HCT116 (cell line): ENCODE results near the gene PCCA.

ENCODE experiments used
- EZH2 ChIP-seq: fragments of 200-600 bp; sonication (generic); IDR thresholded peaks from 2 replicates; pipeline ENCODE4 v1.6.1; 2017; ENCODE audit warnings: antibody characterized with exemption, mixed run types
- TF ChIP-seq, protein P1 (sequence below), 3 experiments: fragments of 200-600 bp in 1 of 3; sonication (generic) in 1 of 3; IDR thresholded peaks in 2 of 3; conservative IDR thresholded peaks in 1 of 3; 2 replicates each; pipeline ENCODE4 v1.5.1; 2012 to 2017; ENCODE audit warnings: low read depth in 2 of 3, low read length in 2 of 3, antibody characterized with exemption in 1 of 3, borderline replicate concordance in 1 of 3, control low read depth in 1 of 3, mild to moderate bottlenecking in 1 of 3, mixed read lengths in 1 of 3, mixed run types in 1 of 3, moderate library complexity in 1 of 3; ENCODE audit not compliant: insufficient read depth in 1 of 3
- TF ChIP-seq, protein P2 (sequence below): IDR thresholded peaks from 2 replicates; pipeline ENCODE4 v1.6.1; 2011; ENCODE audit warnings: mild to moderate bottlenecking, low read length, moderate library complexity; ENCODE audit not compliant: insufficient replicate concordance; ENCODE audit errors: extremely low read depth

DNA sequence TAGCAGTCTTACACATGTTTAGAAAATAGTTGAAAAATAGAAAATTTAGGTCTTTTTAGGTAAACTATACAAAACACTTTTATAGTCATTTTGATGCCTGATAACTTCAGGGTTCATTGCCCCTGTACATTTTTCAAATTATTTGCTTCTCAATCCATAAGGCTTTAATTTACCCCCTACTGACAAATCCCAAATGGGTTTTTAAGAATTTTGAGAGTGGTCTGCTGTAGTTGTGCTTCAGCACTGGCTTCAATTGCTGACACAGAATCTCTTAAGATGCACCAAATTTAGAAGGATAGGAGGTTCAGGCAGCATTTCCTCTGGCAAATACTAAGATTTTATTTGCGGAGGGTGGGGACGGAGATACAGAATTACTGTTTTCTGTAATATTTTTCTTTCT, 89.4 kb downstream of the PCCA start:
- TF ChIP-seq, protein P1, sequence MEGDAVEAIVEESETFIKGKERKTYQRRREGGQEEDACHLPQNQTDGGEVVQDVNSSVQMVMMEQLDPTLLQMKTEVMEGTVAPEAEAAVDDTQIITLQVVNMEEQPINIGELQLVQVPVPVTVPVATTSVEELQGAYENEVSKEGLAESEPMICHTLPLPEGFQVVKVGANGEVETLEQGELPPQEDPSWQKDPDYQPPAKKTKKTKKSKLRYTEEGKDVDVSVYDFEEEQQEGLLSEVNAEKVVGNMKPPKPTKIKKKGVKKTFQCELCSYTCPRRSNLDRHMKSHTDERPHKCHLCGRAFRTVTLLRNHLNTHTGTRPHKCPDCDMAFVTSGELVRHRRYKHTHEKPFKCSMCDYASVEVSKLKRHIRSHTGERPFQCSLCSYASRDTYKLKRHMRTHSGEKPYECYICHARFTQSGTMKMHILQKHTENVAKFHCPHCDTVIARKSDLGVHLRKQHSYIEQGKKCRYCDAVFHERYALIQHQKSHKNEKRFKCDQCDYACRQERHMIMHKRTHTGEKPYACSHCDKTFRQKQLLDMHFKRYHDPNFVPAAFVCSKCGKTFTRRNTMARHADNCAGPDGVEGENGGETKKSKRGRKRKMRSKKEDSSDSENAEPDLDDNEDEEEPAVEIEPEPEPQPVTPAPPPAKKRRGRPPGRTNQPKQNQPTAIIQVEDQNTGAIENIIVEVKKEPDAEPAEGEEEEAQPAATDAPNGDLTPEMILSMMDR (IDR thresholded peaks at IDR 0.05 in 2 of 3, conservative IDR thresholded peaks at IDR 0.05 in 1 of 3; ENCODE audit: borderline replicate concordance in 1 of 3, insufficient read depth in 1 of 3, low read depth in 2 of 3, low read length in 2 of 3), result no peak
- no peak for TF ChIP-seq EZH2
- TF ChIP-seq, protein P2, sequence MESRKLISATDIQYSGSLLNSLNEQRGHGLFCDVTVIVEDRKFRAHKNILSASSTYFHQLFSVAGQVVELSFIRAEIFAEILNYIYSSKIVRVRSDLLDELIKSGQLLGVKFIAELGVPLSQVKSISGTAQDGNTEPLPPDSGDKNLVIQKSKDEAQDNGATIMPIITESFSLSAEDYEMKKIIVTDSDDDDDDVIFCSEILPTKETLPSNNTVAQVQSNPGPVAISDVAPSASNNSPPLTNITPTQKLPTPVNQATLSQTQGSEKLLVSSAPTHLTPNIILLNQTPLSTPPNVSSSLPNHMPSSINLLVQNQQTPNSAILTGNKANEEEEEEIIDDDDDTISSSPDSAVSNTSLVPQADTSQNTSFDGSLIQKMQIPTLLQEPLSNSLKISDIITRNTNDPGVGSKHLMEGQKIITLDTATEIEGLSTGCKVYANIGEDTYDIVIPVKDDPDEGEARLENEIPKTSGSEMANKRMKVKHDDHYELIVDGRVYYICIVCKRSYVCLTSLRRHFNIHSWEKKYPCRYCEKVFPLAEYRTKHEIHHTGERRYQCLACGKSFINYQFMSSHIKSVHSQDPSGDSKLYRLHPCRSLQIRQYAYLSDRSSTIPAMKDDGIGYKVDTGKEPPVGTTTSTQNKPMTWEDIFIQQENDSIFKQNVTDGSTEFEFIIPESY, result no peak
